OCI-LY7 (cell line): ENCODE data around the gene PLPP4.

Experiments used
- EZH2phosphoT487 ChIP-seq: fragments of 200-600 bp; sonication (generic); IDR thresholded peaks from 2 replicates; pipeline ENCODE4 v1.6.1; 2018; ENCODE audit warnings: low read depth, borderline replicate concordance, mild to moderate bottlenecking, mixed run types, antibody characterized with exemption, low read length, moderate library complexity, mixed read lengths
- TF ChIP-seq, protein P1 (sequence below): fragments of 200-600 bp; sonication (generic); conservative IDR thresholded peaks from 2 replicates; pipeline ENCODE4 v1.5.1; 2014; ENCODE audit warnings: mild to moderate bottlenecking, antibody characterized with exemption, low read length, moderate library complexity, mixed read lengths

DNA sequence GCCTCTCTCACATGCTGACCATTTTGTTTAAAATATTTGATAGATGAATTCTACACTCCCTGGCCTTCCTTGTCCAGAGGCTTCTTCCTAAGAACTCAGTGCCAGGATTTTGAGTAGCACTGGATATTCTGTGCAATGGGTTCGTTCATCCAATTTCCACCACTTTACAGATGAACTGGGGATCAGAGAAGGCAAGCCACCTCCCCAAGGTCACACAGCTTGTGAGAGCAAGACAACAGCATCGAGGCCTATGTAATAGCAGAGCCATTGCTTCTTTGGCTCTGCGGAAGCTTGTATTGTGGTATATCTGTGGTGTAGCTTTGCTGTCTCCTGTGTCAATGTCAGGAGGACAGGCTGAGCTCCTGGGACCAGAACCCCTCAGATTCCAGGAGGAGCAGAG lies 140.9 kb downstream of the PLPP4 start:
- TF ChIP-seq, protein P1, sequence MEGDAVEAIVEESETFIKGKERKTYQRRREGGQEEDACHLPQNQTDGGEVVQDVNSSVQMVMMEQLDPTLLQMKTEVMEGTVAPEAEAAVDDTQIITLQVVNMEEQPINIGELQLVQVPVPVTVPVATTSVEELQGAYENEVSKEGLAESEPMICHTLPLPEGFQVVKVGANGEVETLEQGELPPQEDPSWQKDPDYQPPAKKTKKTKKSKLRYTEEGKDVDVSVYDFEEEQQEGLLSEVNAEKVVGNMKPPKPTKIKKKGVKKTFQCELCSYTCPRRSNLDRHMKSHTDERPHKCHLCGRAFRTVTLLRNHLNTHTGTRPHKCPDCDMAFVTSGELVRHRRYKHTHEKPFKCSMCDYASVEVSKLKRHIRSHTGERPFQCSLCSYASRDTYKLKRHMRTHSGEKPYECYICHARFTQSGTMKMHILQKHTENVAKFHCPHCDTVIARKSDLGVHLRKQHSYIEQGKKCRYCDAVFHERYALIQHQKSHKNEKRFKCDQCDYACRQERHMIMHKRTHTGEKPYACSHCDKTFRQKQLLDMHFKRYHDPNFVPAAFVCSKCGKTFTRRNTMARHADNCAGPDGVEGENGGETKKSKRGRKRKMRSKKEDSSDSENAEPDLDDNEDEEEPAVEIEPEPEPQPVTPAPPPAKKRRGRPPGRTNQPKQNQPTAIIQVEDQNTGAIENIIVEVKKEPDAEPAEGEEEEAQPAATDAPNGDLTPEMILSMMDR = no peak
- TF ChIP-seq EZH2phosphoT487 = no peak
